ENCODE measurements around the gene SEC31A.
"Not testable (repeated sequence)": the region's sequence is repeated elsewhere in the genome, so short reads cannot be mapped to it uniquely, and the experiment has no call there.

Gene SEC31A

DNA sequence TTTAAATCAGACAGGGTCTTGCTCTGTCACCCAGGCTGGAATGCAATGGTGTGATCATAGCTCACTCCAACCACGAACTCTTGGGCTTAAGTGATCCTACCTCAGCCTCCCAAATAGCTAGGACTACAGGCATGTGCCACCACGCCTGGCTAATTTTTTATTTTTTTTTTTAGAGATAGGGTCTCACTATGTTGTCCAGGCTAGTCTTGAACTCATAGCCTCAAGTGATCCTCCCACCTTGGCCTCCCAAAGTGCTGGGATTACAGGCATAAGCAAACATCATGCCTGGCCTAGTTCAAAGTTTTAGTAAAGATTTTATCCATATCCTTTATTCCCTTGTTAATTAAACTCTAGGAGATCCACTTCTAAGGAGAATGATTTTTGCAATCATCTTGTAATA lies 30.5 kb downstream of the SEC31A start:
- H3K4me1 ChIP-seq (ENCODE audit: control insufficient read depth, insufficient read depth, low read depth, low read length); H2BK12ac ChIP-seq (ENCODE audit: low read length in 2 of 2); H3K4me3 ChIP-seq (ENCODE audit: insufficient read depth in 1 of 2, low read depth in 1 of 2, low read length in 2 of 2); H3K23ac ChIP-seq (ENCODE audit: low read length in 2 of 2); H2AFZ ChIP-seq (ENCODE audit: low read depth, low read length); H3K4ac ChIP-seq (ENCODE audit: low read depth in 1 of 2, low read length in 2 of 2); H2BK120ac ChIP-seq (ENCODE audit: low read depth, low read length); DNase-seq; H3K9ac ChIP-seq (ENCODE audit: low read length); H2BK15ac ChIP-seq (ENCODE audit: low read depth, poor library complexity, severe bottlenecking); H3K27me3 ChIP-seq (ENCODE audit: control insufficient read depth in 1 of 2, insufficient read depth in 1 of 2, low read length in 2 of 2); H2AK5ac ChIP-seq (ENCODE audit: low read length, severe bottlenecking); H4K8ac ChIP-seq (ENCODE audit: low read length); H3K27ac ChIP-seq (ENCODE audit: low read length, poor library complexity, severe bottlenecking); H3K14ac ChIP-seq (ENCODE audit: low read length in 2 of 2); H3K18ac ChIP-seq (ENCODE audit: low read depth in 1 of 2, low read length in 2 of 2); H3K4me2 ChIP-seq (ENCODE audit: low read length, poor library complexity, severe bottlenecking); H3K79me1 ChIP-seq (replicated peaks; ENCODE audit: low read length, poor library complexity, severe bottlenecking); H3K9me3 ChIP-seq (ENCODE audit: control insufficient read depth, low read length); H4K91ac ChIP-seq (ENCODE audit: low read length): not testable (repeated sequence)
- Histone ChIP-seq H3K36me3 (ENCODE audit: control insufficient read depth in 1 of 2, insufficient read depth in 2 of 2, low read depth in 1 of 2, low read length in 2 of 2) (peaks cover 18 to 86% of the 10 kb centered on the region in 2 experiments), H2BK5ac (ENCODE audit: low read depth, low read length, poor library complexity, severe bottlenecking) (peak overlapping the region; percentile 19)
- 100% methylated on average over 2 of the region's 2 CpGs for WGBS

- no peak overlapping the region for H2BK12ac ChIP-seq (ENCODE audit: low read length in 2 of 2)
- no peak overlapping the region for H2BK15ac ChIP-seq (ENCODE audit: low read depth, poor library complexity, severe bottlenecking)
- no peak overlapping the region for H2BK5ac ChIP-seq (ENCODE audit: low read depth, low read length, poor library complexity, severe bottlenecking)
- H3K23ac ChIP-seq (ENCODE audit: low read length in 2 of 2) = no peak overlapping the region
- H3K4ac ChIP-seq (ENCODE audit: low read depth in 1 of 2, low read length in 2 of 2) = no peak overlapping the region
- peaks cover 12% of the 10 kb centered on the region for H3K79me1 ChIP-seq (replicated peaks; ENCODE audit: low read length, poor library complexity, severe bottlenecking)
- no peak overlapping the region for H3K14ac ChIP-seq (ENCODE audit: low read length in 2 of 2)
- 78% methylated on average over 5 of the region's 5 CpGs for WGBS
- DNase-seq = no peak
- H2AK5ac ChIP-seq (ENCODE audit: low read length, severe bottlenecking) = no peak overlapping the region
- no peaks in the 10 kb centered on the region for H3K9me3 ChIP-seq (ENCODE audit: control insufficient read depth, low read length)
- no peaks in the 10 kb centered on the region for H3K27me3 ChIP-seq (ENCODE audit: control insufficient read depth in 1 of 2, insufficient read depth in 1 of 2, low read length in 2 of 2)
- H3K27ac ChIP-seq (ENCODE audit: low read length, poor library complexity, severe bottlenecking) = no peak overlapping the region
- no peak overlapping the region for H2AFZ ChIP-seq (ENCODE audit: low read depth, low read length)
- H2BK120ac ChIP-seq (ENCODE audit: low read depth, low read length) = no peak overlapping the region
- no peak overlapping the region for H3K4me2 ChIP-seq (ENCODE audit: low read length, poor library complexity, severe bottlenecking)
- no peak overlapping the region for H4K91ac ChIP-seq (ENCODE audit: low read length)
- H3K4me3 ChIP-seq (ENCODE audit: insufficient read depth in 1 of 2, low read depth in 1 of 2, low read length in 2 of 2) = no peak overlapping the region
- H3K9ac ChIP-seq (ENCODE audit: low read length) = no peak overlapping the region
- H3K36me3 ChIP-seq (ENCODE audit: control insufficient read depth in 1 of 2, insufficient read depth in 2 of 2, low read depth in 1 of 2, low read length in 2 of 2) = peaks cover 26 to 97% of the 10 kb centered on the region in 2 experiments
- H3K18ac ChIP-seq (ENCODE audit: low read depth in 1 of 2, low read length in 2 of 2) = no peak overlapping the region
- peak overlapping the region; percentile 3 for H4K8ac ChIP-seq (ENCODE audit: low read length)
- no peaks in the 10 kb centered on the region for H3K4me1 ChIP-seq (ENCODE audit: control insufficient read depth, insufficient read depth, low read depth, low read length)
These were observed 38.1 kb downstream of the SEC31A start for GRCh38 chr4:82852751-82853285.

DNA sequence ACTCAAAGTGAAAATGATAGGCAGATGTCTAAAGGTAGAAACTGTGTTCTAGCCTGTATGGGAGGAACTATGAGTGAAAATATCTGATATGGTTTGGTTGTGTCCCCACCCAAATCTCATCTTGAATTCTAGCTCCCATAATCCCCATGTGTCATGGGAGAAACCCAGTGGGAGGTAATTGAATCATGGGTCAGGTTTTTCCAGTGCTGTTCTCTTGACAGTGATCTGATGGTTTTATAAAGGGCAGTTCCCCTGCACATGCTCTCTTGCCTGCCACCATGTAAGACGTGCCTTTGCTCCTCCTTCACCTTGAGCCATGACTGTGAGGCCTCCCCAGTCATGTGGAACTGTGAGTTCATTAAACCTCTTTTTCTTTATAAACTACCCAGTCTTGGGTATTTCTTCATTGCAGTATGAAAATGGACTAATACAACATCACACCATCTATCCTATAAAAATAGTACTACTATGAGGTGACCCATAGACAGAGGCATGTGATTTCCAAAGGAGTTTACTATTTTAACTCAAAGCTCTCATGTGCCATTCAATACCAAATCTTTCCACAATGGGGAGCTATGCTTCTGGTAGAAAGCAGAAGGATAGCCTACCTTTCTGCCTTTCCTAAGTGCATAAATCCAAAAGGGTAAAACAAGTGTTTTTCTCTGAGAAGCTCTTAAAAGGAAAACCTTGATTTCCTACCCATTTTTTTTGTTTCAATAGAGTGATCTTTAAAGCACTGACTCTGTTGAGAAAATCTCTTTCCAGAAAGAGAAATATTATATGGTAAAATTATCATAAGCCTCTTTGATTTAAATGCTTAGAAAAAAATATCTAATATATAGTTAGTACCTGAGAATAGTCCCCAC lies 38.8 kb downstream of the SEC31A start:
- no peak overlapping the region for H3K4me3 ChIP-seq (ENCODE audit: insufficient read depth in 1 of 2, low read depth in 1 of 2, low read length in 2 of 2)
- H3K4me1 ChIP-seq (ENCODE audit: control insufficient read depth, insufficient read depth, low read depth, low read length) = no peaks in the 10 kb centered on the region
- H3K36me3 ChIP-seq (ENCODE audit: control insufficient read depth in 1 of 2, insufficient read depth in 2 of 2, low read depth in 1 of 2, low read length in 2 of 2) = peaks cover 30 to 97% of the 10 kb centered on the region in 2 experiments
- no peak overlapping the region for H3K4me2 ChIP-seq (ENCODE audit: low read length, poor library complexity, severe bottlenecking)
- 100% methylated on average over 1 of the region's 1 CpG for WGBS
- H4K8ac ChIP-seq (ENCODE audit: low read length) = no peak overlapping the region
- H3K23ac ChIP-seq (ENCODE audit: low read length in 2 of 2) = no peak overlapping the region
- H3K4ac ChIP-seq (ENCODE audit: low read depth in 1 of 2, low read length in 2 of 2) = no peak overlapping the region
- no peak overlapping the region for H2AFZ ChIP-seq (ENCODE audit: low read depth, low read length)
- H2BK12ac ChIP-seq (ENCODE audit: low read length in 2 of 2) = no peak overlapping the region
- H3K79me1 ChIP-seq (replicated peaks; ENCODE audit: low read length, poor library complexity, severe bottlenecking) = peaks cover 10% of the 10 kb centered on the region
- H3K27ac ChIP-seq (ENCODE audit: low read length, poor library complexity, severe bottlenecking) = no peak overlapping the region
- H2BK15ac ChIP-seq (ENCODE audit: low read depth, poor library complexity, severe bottlenecking) = no peak overlapping the region
- no peaks in the 10 kb centered on the region for H3K9me3 ChIP-seq (ENCODE audit: control insufficient read depth, low read length)
- H2BK120ac ChIP-seq (ENCODE audit: low read depth, low read length) = no peak overlapping the region
- peak overlapping the region; percentile 20 for H3K9ac ChIP-seq (ENCODE audit: low read length)
- H3K18ac ChIP-seq (ENCODE audit: low read depth in 1 of 2, low read length in 2 of 2) = no peak overlapping the region
- no peak overlapping the region for H2BK5ac ChIP-seq (ENCODE audit: low read depth, low read length, poor library complexity, severe bottlenecking)
- no peaks in the 10 kb centered on the region for H3K27me3 ChIP-seq (ENCODE audit: control insufficient read depth in 1 of 2, insufficient read depth in 1 of 2, low read length in 2 of 2)
- no peak overlapping the region for H3K14ac ChIP-seq (ENCODE audit: low read length in 2 of 2)
- peak; percentile 67 for DNase-seq
- H4K91ac ChIP-seq (ENCODE audit: low read length) = no peak overlapping the region
- no peak overlapping the region for H2AK5ac ChIP-seq (ENCODE audit: low read length, severe bottlenecking)

DNA sequence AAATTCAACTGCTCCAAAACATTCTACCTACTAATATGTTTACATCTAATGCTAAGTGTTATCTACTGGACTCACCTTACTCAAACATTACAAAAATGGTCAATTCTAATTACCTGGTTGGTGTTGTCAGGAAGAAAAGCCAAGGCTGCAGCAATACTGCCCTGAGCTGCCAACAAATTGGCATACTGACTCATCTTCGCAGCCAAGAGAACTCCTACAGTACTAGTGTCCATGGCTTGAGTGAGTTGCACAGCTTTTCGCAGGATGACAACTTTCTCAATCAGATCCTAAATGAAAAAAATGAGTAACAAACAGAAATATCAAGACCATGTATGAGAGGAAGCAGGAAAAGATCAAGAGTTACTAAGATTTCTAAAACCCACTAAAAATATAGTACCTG lies 39.6 kb downstream of the SEC31A start:
- peaks cover 12% of the 10 kb centered on the region for H3K79me1 ChIP-seq (replicated peaks; ENCODE audit: low read length, poor library complexity, severe bottlenecking)
- no peak overlapping the region for H3K4me3 ChIP-seq (ENCODE audit: insufficient read depth in 1 of 2, low read depth in 1 of 2, low read length in 2 of 2)
- H4K8ac ChIP-seq (ENCODE audit: low read length) = no peak overlapping the region
- no peak overlapping the region for H2BK12ac ChIP-seq (ENCODE audit: low read length in 2 of 2)
- H2BK5ac ChIP-seq (ENCODE audit: low read depth, low read length, poor library complexity, severe bottlenecking) = no peak overlapping the region
- H2AFZ ChIP-seq (ENCODE audit: low read depth, low read length) = no peak overlapping the region
- no peak overlapping the region for H3K27ac ChIP-seq (ENCODE audit: low read length, poor library complexity, severe bottlenecking)
- 71% methylated on average over 1 of the region's 2 CpGs for WGBS
- H4K91ac ChIP-seq (ENCODE audit: low read length) = no peak overlapping the region
- no peak overlapping the region for H2BK120ac ChIP-seq (ENCODE audit: low read depth, low read length)
- peak overlapping the region; percentile 20 for H3K9ac ChIP-seq (ENCODE audit: low read length)
- H3K4ac ChIP-seq (ENCODE audit: low read depth in 1 of 2, low read length in 2 of 2) = no peak overlapping the region
- H2BK15ac ChIP-seq (ENCODE audit: low read depth, poor library complexity, severe bottlenecking) = no peak overlapping the region
- no peak overlapping the region for H2AK5ac ChIP-seq (ENCODE audit: low read length, severe bottlenecking)
- H3K18ac ChIP-seq (ENCODE audit: low read depth in 1 of 2, low read length in 2 of 2) = no peak overlapping the region
- H3K4me2 ChIP-seq (ENCODE audit: low read length, poor library complexity, severe bottlenecking) = no peak overlapping the region
- DNase-seq = no peak
- no peak overlapping the region for H3K23ac ChIP-seq (ENCODE audit: low read length in 2 of 2)
- H3K4me1 ChIP-seq (ENCODE audit: control insufficient read depth, insufficient read depth, low read depth, low read length) = no peaks in the 10 kb centered on the region
- H3K9me3 ChIP-seq (ENCODE audit: control insufficient read depth, low read length) = no peaks in the 10 kb centered on the region
- H3K36me3 ChIP-seq (ENCODE audit: control insufficient read depth in 1 of 2, insufficient read depth in 2 of 2, low read depth in 1 of 2, low read length in 2 of 2) = peaks cover 33 to 96% of the 10 kb centered on the region in 2 experiments
- H3K27me3 ChIP-seq (ENCODE audit: control insufficient read depth in 1 of 2, insufficient read depth in 1 of 2, low read length in 2 of 2) = no peaks in the 10 kb centered on the region
- no peak overlapping the region for H3K14ac ChIP-seq (ENCODE audit: low read length in 2 of 2)

Data from mesenchymal stem cell (in vitro differentiated cells and primary cell).